ENCODE measurements around the gene TMEM165. TPM values are rescaled to one million over a fixed set of nuclear protein-coding genes. Genes with fewer than 3 reads are reported as not detected.

TMEM165 gene
- total and polyA plus RNA-seq, 9 of the 15 experiments (the other 6 are each of a cell fraction or from before 2014, with no cell fraction given) = 21.3 to 145 (median 96.8) TPM

DNA sequence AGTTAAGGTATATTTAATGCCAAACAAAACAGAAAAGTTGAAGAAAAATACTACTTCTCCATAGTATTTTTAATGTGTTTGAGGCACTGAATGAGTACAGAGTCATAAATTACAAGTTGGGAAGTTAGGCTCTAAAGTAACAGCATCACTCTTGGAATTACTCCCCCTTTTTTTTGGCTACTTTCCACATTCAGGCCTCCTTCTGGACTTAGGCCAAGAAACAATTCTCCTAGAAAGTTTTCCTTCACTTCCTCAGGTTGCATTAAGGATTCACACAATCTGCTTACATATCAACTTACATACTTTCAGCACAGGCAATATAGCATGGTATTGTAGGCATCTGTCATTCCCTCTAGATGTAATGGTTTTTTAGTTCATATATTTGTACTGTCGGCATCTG, 52.1 kb downstream of the TMEM165 start:
- intact Hi-C loops (cut with micrococcal nuclease) = loop anchor here (10.0 kb wide), 1 partner anchor 103 kb away; the partner anchor contains the start of gene SRD5A3
- in situ Hi-C loops (cut with MboI) = no loop called here
- ATAC-seq = no peak

GRCh38 chr4:55450566-55450965, 54.8 kb downstream of the TMEM165 start:
- no TSS peak for BruUV-seq (replicated peaks)
- Histone ChIP-seq H3K27me3 (ENCODE audit: control insufficient read depth in 2 of 2, insufficient read depth in 2 of 2, low read length in 2 of 2) (no peaks in the 10 kb centered on the region), H2AFZ (ENCODE audit: low read depth, low read length) (no peak overlapping the region), H3K9me1 (ENCODE audit: control insufficient read depth, insufficient read depth, low read length) (no peaks in the 10 kb centered on the region), H3K79me2 (ENCODE audit: control insufficient read depth, insufficient read depth, low read length) (no peaks in the 10 kb centered on the region), H3K4me3 (no peak overlapping the region), H3K9me3 (replicated peaks; ENCODE audit: control insufficient read depth, insufficient read depth, low read depth, low read length) (no peaks in the 10 kb centered on the region), H3K4me1 (replicated peaks in 1 of 2; ENCODE audit: control insufficient read depth in 2 of 2, insufficient read depth in 2 of 2, low read length in 2 of 2) (no peaks in the 10 kb centered on the region), H3K9ac (ENCODE audit: insufficient read depth in 1 of 2, low read depth in 2 of 2, low read length in 2 of 2) (no peak overlapping the region), H3K27ac (ENCODE audit: extremely low read depth, low read depth, low read length) (no peak overlapping the region), H3K4me2 (ENCODE audit: insufficient read depth, low read length) (no peak overlapping the region), H3K36me3 (ENCODE audit: control insufficient read depth, insufficient read depth, low read length) (peaks cover 61% of the 10 kb centered on the region), H4K20me1 (replicated peaks; ENCODE audit: control insufficient read depth, insufficient read depth, low read length) (no peaks in the 10 kb centered on the region)
- in situ Hi-C loops (cut with MboI) = loop anchor here (10.0 kb wide), 1 partner anchor 284 kb away; no protein-coding TSS in a partner anchor
- POLR2A ChIA-PET = interaction anchor here (0.6 kb wide), 1 partner anchor 49 kb away, joined by 3 read pairs; no protein-coding TSS in a partner anchor
- CTCF ChIA-PET (ENCODE audit: low intra/inter-chr PET ratio) = no interaction called here
- FAIRE-seq = no peak
- no peak for ATAC-seq
- no peak for TF ChIP-seq HMG20A (CRISPR knock-in tag; conservative IDR thresholded peaks at IDR 0.05)
- intact Hi-C loops (cut with micrococcal nuclease) = no loop called here
- 96% methylated on average over 8 of the region's 8 CpGs for WGBS (ENCODE audit: insufficient coverage, low coverage, missing lambda C conversion rate)
- DNase-seq (ENCODE audit: extremely low read depth in 1 of 4, low spot score in 3 of 4) = no peak

More for the DNA sequence above, 52.1 kb downstream of the TMEM165 start:
- FAIRE-seq (no peak), DNase-seq (ENCODE audit: extremely low read depth in 1 of 4, low spot score in 3 of 4) (no peak)
- H3K9me3 ChIP-seq (replicated peaks; ENCODE audit: control insufficient read depth, insufficient read depth, low read depth, low read length) = no peaks in the 10 kb centered on the region
- H3K27me3 ChIP-seq (ENCODE audit: control insufficient read depth in 2 of 2, insufficient read depth in 2 of 2, low read length in 2 of 2) = no peaks in the 10 kb centered on the region
- H2AFZ ChIP-seq (ENCODE audit: low read depth, low read length) = no peak overlapping the region
- H3K4me2 ChIP-seq (ENCODE audit: insufficient read depth, low read length) = no peak overlapping the region
- POLR2A ChIA-PET = interaction anchor here (1.1 kb wide), 1 partner anchor 31 kb away, joined by 3 read pairs; no protein-coding TSS in a partner anchor
- no peak overlapping the region for H3K27ac ChIP-seq (ENCODE audit: extremely low read depth, low read depth, low read length)
- TF ChIP-seq PPARD (CRISPR knock-in tag; IDR thresholded peaks at IDR 0.05) (no peak), ZNF384 (IDR thresholded peaks at IDR 0.05; ENCODE audit: low read depth, low read length) (no peak), CBFB (CRISPR knock-in tag; IDR thresholded peaks at IDR 0.05) (no peak), NFIC (IDR thresholded peaks at IDR 0.05) (peak; percentile 65), CHCHD3 (CRISPR knock-in tag; IDR thresholded peaks at IDR 0.05) (no peak), MYNN (IDR thresholded peaks at IDR 0.05) (no peak), MYNN (CRISPR knock-in tag; IDR thresholded peaks at IDR 0.05) (no peak), E2F6 (IDR thresholded peaks at IDR 0.05; ENCODE audit: borderline replicate concordance in 1 of 2, extremely low read depth in 1 of 2, insufficient read depth in 1 of 2, insufficient read length in 1 of 2, low read depth in 1 of 2, low read length in 1 of 2, poor library complexity in 1 of 2, severe bottlenecking in 1 of 2) (no peak)
- CTCF ChIA-PET (ENCODE audit: low intra/inter-chr PET ratio) = no interaction called here
- no TSS peak for BruUV-seq (replicated peaks)
- WGBS (ENCODE audit: insufficient coverage, low coverage, missing lambda C conversion rate) = 100% methylated on average over 1 of the region's 1 CpG
- H3K4me1 ChIP-seq (replicated peaks in 1 of 2; ENCODE audit: control insufficient read depth in 2 of 2, insufficient read depth in 2 of 2, low read length in 2 of 2) = no peaks in the 10 kb centered on the region
- H4K20me1 ChIP-seq (replicated peaks; ENCODE audit: control insufficient read depth, insufficient read depth, low read length) = no peaks in the 10 kb centered on the region
- H3K9ac ChIP-seq (ENCODE audit: insufficient read depth in 1 of 2, low read depth in 2 of 2, low read length in 2 of 2) = no peak overlapping the region
- H3K9me1 ChIP-seq (ENCODE audit: control insufficient read depth, insufficient read depth, low read length) = no peaks in the 10 kb centered on the region
- peaks cover 72% of the 10 kb centered on the region; the same call in 2 of the 3 replicates for H3K36me3 ChIP-seq (ENCODE audit: control insufficient read depth, insufficient read depth, low read length)
- H3K79me2 ChIP-seq (ENCODE audit: control insufficient read depth, insufficient read depth, low read length) = no peaks in the 10 kb centered on the region
- H3K4me3 ChIP-seq = no peak overlapping the region
